Glutamatergic neuron (in vitro differentiated cells): ENCODE data around the gene UNC5C. TPM values are rescaled to one million over a fixed set of nuclear protein-coding genes. Genes with fewer than 3 reads are reported as not detected.

ENCODE experiments used
- DNase-seq: peaks from one replicate; pipeline ENCODE4 v3.0.0; 2022
- H3K27ac Mint-ChIP-seq: one replicate; pipeline ENCODE4 v1.8.0; 2020; ENCODE audit warnings: mild to moderate bottlenecking, mixed read lengths, inconsistent platforms; ENCODE audit not compliant: unreplicated experiment
- H3K27me3 Mint-ChIP-seq: one replicate; pipeline ENCODE4 v1.8.0; 2020; ENCODE audit warnings: mild to moderate bottlenecking, moderate library complexity, mixed read lengths, inconsistent platforms; ENCODE audit not compliant: unreplicated experiment
- H3K36me3 Mint-ChIP-seq: one replicate; pipeline ENCODE4 v1.8.0; 2020; ENCODE audit warnings: mild to moderate bottlenecking, mixed read lengths, inconsistent platforms; ENCODE audit not compliant: unreplicated experiment
- H3K4me1 Mint-ChIP-seq: one replicate; pipeline ENCODE4 v1.8.0; 2020; ENCODE audit warnings: mild to moderate bottlenecking, low read depth, mixed read lengths, inconsistent platforms; ENCODE audit not compliant: unreplicated experiment
- H3K4me3 Mint-ChIP-seq: one replicate; pipeline ENCODE4 v1.8.0; 2020; ENCODE audit warnings: mild to moderate bottlenecking, mixed read lengths, inconsistent platforms; ENCODE audit not compliant: unreplicated experiment
- H3K9me3 Mint-ChIP-seq: one replicate; pipeline ENCODE4 v1.8.0; 2020; ENCODE audit warnings: mild to moderate bottlenecking, moderate library complexity, mixed read lengths, inconsistent platforms; ENCODE audit not compliant: unreplicated experiment
- CTCF ChIP-seq: fragments of 200-600 bp; sonication (generic); IDR thresholded peaks from one replicate; pipeline ENCODE4 v1.5.0; 2021; ENCODE audit not compliant: partially characterized antibody, unreplicated experiment
- total RNA-seq: library from RNA; stranded (reverse); fragmentation: NEBNext Ultra II Directional; extraction: Animal tissue kit (Norgen Biotek cat#: 25700); gene quantifications from one replicate; pipeline ENCODE4 v1.2.1, GENCODE V29; 2021; ENCODE audit not compliant: unreplicated experiment

UNC5C gene
- total RNA-seq, 1 donor from 2014 or later, result 41.2 TPM

DNA sequence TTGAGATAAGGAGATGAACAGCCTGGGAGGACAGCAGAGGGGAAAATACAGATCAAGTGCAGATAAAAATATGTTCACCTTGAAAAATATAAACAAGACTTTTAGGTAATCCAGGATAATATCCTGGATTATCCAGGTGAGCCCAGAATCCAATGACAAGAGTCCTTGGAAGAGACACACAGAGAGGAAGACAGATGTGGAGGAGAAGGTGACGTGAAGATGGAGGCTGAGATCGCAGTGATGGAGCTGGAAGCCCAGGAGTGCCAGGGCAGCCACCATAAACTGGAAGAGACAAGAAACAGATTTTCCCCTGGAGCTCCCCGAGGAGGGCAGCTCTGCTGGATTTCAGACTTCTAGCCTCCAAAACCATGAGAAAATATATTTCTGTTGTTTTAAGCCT, 230.7 kb downstream of the UNC5C start:
- H3K36me3 Mint-ChIP-seq, result no peaks in the 10 kb centered on the region
- no peak for TF ChIP-seq CTCF
- peak overlapping the region; percentile 1 for H3K27ac Mint-ChIP-seq
- peaks cover 38% of the 10 kb centered on the region for H3K4me1 Mint-ChIP-seq
- H3K9me3 Mint-ChIP-seq, result peaks cover 7% of the 10 kb centered on the region
- peak overlapping the region; percentile 63 for H3K4me3 Mint-ChIP-seq
- no peak for DNase-seq
- H3K27me3 Mint-ChIP-seq, result peaks cover 3% of the 10 kb centered on the region

DNA sequence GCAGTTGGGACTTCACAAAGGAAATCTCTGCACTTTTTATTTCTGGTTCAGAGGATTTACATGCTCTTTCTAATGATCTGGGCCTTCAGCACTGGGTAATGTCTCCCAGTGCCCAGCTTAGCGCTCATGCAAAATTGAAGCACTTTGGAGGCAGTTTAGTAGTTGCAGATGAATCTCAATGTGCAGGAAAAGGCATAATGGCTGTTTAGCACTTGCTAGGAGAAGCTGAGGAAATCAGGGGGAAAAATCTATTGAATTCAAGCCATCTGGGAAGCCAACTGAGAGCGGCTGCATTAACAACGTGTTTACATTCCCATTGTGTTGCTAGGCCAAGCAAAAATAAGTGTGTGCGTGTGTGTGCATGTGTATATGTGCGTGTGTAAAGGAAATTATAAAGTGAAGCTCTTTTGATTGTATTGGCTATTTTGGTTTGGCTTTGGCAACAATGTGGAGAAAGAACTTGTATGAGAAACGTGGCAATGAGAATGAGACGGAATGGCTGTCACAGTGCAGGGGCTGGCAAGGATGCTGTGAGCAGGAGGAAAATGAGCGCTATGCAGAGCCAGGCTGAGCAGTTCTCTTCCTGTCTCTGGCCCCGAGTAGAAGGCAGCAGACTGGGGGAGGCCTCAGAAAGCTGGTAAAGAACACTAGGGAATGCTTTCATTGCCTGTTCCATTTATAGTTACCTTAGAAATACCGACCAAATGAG, 231.5 kb downstream of the UNC5C start:
- Mint-ChIP-seq H3K27me3 (peaks cover 3% of the 10 kb centered on the region), H3K27ac (peak overlapping the region; percentile 85), H3K4me3 (peak overlapping the region; percentile 66), H3K4me1 (peaks cover 40% of the 10 kb centered on the region), H3K9me3 (peaks cover 7% of the 10 kb centered on the region), H3K36me3 (no peaks in the 10 kb centered on the region)
- TF ChIP-seq CTCF, result no peak
- no peak for DNase-seq

DNA sequence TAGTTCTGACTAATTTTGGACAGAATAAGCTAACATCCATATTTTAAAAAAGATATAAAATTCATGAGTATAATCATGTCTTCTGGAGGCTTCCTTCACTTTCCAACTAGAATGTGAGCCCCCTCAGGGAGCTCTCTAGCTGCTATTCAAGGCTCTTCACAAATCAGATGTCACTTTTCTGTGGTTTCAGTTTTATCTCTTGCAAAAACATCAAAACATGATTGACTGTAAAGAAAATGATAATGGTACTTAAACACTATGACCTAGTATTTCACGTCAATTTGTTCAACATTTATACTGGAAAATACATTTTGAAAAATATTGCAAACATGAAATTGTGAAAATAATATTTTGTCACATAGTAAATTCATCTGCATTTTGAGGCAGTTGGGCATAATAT, 234.2 kb downstream of the UNC5C start:
- no peak for DNase-seq
- no peak for TF ChIP-seq CTCF
- Mint-ChIP-seq H3K27me3 (peaks cover 4% of the 10 kb centered on the region), H3K36me3 (no peaks in the 10 kb centered on the region), H3K4me1 (peaks cover 39% of the 10 kb centered on the region), H3K4me3 (no peak overlapping the region), H3K27ac (no peak overlapping the region), H3K9me3 (peaks cover 7% of the 10 kb centered on the region)

GRCh38 chr4:95304898-95305297, 243.9 kb downstream of the UNC5C start:
- DNase-seq, result no peak
- Mint-ChIP-seq H3K4me3 (no peak overlapping the region), H3K27me3 (no peaks in the 10 kb centered on the region), H3K27ac (no peak overlapping the region), H3K9me3 (peaks cover 5% of the 10 kb centered on the region), H3K36me3 (peaks cover 10% of the 10 kb centered on the region), H3K4me1 (peaks cover 11% of the 10 kb centered on the region)
- no peak for TF ChIP-seq CTCF

- Mint-ChIP-seq H3K4me3 (no peak overlapping the region), H3K36me3 (peaks cover 28% of the 10 kb centered on the region), H3K4me1 (peaks cover 8% of the 10 kb centered on the region), H3K27me3 (peaks cover 3% of the 10 kb centered on the region), H3K9me3 (peaks cover 10% of the 10 kb centered on the region), H3K27ac (no peak overlapping the region)
- no peak for DNase-seq
- no peak for TF ChIP-seq CTCF
These were observed 248.5 kb downstream of the UNC5C start for GRCh38 chr4:95300304-95300703.
